ENCODE data around the gene CLECL1.

Gene CLECL1

GRCh38 chr12:9732921-9733461 lies at the start of gene CLECL1:
Gene CLECL1 (minus strand): TSS chr12:9733097.
- no peaks in the 10 kb centered on the region for H4K20me1 ChIP-seq (ENCODE audit: insufficient read depth, low read length)
- H3K4me2 ChIP-seq (ENCODE audit: low read depth, low read length) = peak within 1 kb of the TSS; percentile 61
- peaks cover 21% of the 10 kb centered on the region for H3K4me1 ChIP-seq (ENCODE audit: low read length)
- TF ChIP-seq CTCF (IDR thresholded peaks at IDR 0.05; ENCODE audit: low read length) (no peak), EZH2 (optimal IDR thresholded peaks at IDR 0.05; ENCODE audit: low read depth, low read length) (no peak), EZH2phosphoT487 (IDR thresholded peaks at IDR 0.05; ENCODE audit: low read length) (no peak)
- no peaks in the 10 kb centered on the region for H3K9me2 ChIP-seq (replicated peaks; ENCODE audit: insufficient read depth, low read length)
- H3K9me3 ChIP-seq (replicated peaks; ENCODE audit: insufficient read depth, low read length) = no peaks in the 10 kb centered on the region
- no peak within 1 kb of the TSS for H2AFZ ChIP-seq (ENCODE audit: low read length)
- no peaks in the 10 kb centered on the region for H3K27me3 ChIP-seq (replicated peaks; ENCODE audit: insufficient read depth, low read length)
- no peaks in the 10 kb centered on the region for H3K79me2 ChIP-seq (ENCODE audit: low read length)
- peaks cover 9% of the 10 kb centered on the region for H3F3A ChIP-seq (ENCODE audit: insufficient read depth, low read length)
- H3K9ac ChIP-seq (ENCODE audit: low read length) = no peak within 1 kb of the TSS
- no peak for DNase-seq
- H3K36me3 ChIP-seq (replicated peaks; ENCODE audit: insufficient read depth, low read length) = no peaks in the 10 kb centered on the region
- peak within 1 kb of the TSS; percentile 17; the same call in 1 of the 2 replicates for H3K27ac ChIP-seq (ENCODE audit: low read length)
- peak within 1 kb of the TSS; percentile 10; the same call in 1 of the 2 replicates for H3K4me3 ChIP-seq (ENCODE audit: low read length)

- Histone ChIP-seq H3K27ac (ENCODE audit: low read length) (no peak overlapping the region), H3K79me2 (ENCODE audit: low read length) (no peaks in the 10 kb centered on the region), H3K9me2 (replicated peaks; ENCODE audit: insufficient read depth, low read length) (no peaks in the 10 kb centered on the region), H3K36me3 (replicated peaks; ENCODE audit: insufficient read depth, low read length) (no peaks in the 10 kb centered on the region), H4K20me1 (ENCODE audit: insufficient read depth, low read length) (no peaks in the 10 kb centered on the region), H3K4me1 (ENCODE audit: low read length) (no peaks in the 10 kb centered on the region), H3F3A (ENCODE audit: insufficient read depth, low read length) (no peaks in the 10 kb centered on the region), H3K9ac (ENCODE audit: low read length) (no peak overlapping the region), H3K27me3 (replicated peaks; ENCODE audit: insufficient read depth, low read length) (no peaks in the 10 kb centered on the region), H3K9me3 (replicated peaks; ENCODE audit: insufficient read depth, low read length) (no peaks in the 10 kb centered on the region), H3K4me3 (ENCODE audit: low read length) (no peak overlapping the region), H3K4me2 (ENCODE audit: low read depth, low read length) (no peak overlapping the region), H2AFZ (ENCODE audit: low read length) (no peak overlapping the region)
- TF ChIP-seq EZH2 (optimal IDR thresholded peaks at IDR 0.05; ENCODE audit: low read depth, low read length) (no peak), CTCF (IDR thresholded peaks at IDR 0.05; ENCODE audit: low read length) (no peak), EZH2phosphoT487 (IDR thresholded peaks at IDR 0.05; ENCODE audit: low read length) (no peak)
- no peak for DNase-seq
Observed at GRCh38 chr12:9781360-9781759, 48.5 kb upstream of the CLECL1 start.

GRCh38 chr12:9779209-9779608 lies 46.3 kb upstream of the CLECL1 start:
- no peak for DNase-seq
- H3F3A ChIP-seq (ENCODE audit: insufficient read depth, low read length) = no peaks in the 10 kb centered on the region
- H3K9me3 ChIP-seq (replicated peaks; ENCODE audit: insufficient read depth, low read length) = no peaks in the 10 kb centered on the region
- H3K4me2 ChIP-seq (ENCODE audit: low read depth, low read length) = no peak overlapping the region
- no peak overlapping the region for H3K27ac ChIP-seq (ENCODE audit: low read length)
- H2AFZ ChIP-seq (ENCODE audit: low read length) = no peak overlapping the region
- TF ChIP-seq EZH2 (optimal IDR thresholded peaks at IDR 0.05; ENCODE audit: low read depth, low read length) (no peak), CTCF (IDR thresholded peaks at IDR 0.05; ENCODE audit: low read length) (no peak), EZH2phosphoT487 (IDR thresholded peaks at IDR 0.05; ENCODE audit: low read length) (no peak)
- no peaks in the 10 kb centered on the region for H3K9me2 ChIP-seq (replicated peaks; ENCODE audit: insufficient read depth, low read length)
- H3K36me3 ChIP-seq (replicated peaks; ENCODE audit: insufficient read depth, low read length) = no peaks in the 10 kb centered on the region
- no peaks in the 10 kb centered on the region for H4K20me1 ChIP-seq (ENCODE audit: insufficient read depth, low read length)
- no peaks in the 10 kb centered on the region for H3K79me2 ChIP-seq (ENCODE audit: low read length)
- no peaks in the 10 kb centered on the region for H3K27me3 ChIP-seq (replicated peaks; ENCODE audit: insufficient read depth, low read length)
- no peak overlapping the region for H3K9ac ChIP-seq (ENCODE audit: low read length)
- no peaks in the 10 kb centered on the region for H3K4me1 ChIP-seq (ENCODE audit: low read length)
- no peak overlapping the region for H3K4me3 ChIP-seq (ENCODE audit: low read length)

All from MM.1S (cell line).